Adrenal gland (tissue), 12 donors: ENCODE measurements around the gene LAMB4. TPM values are rescaled to one million over a fixed set of nuclear protein-coding genes. Genes with fewer than 3 reads are reported as not detected.
"Not testable (repeated sequence)": the region's sequence is repeated elsewhere in the genome, so short reads cannot be mapped to it uniquely, and the experiment has no call there.

Experiments used
- DNase-seq, 7 donors: peaks; one replicate each; pipeline ENCODE4 v3.0.0-alpha.2; 2019 to 2020
- H3K27ac ChIP-seq, 5 donors: fragments of 200-600 bp; sonication (generic) in 4 of 5; 1 replicate in 3 of 5; 2 replicates in 2 of 5; pipeline versions ENCODE4 v1.5.1 to v1.8.0; 2016 to 2020; ENCODE audit warnings: mild to moderate bottlenecking in 1 of 5
- H3K27me3 ChIP-seq: fragments of 200-600 bp; 2 replicates; pipeline ENCODE4 v1.8.0; 2021
- H3K36me3 ChIP-seq, 2 donors: fragments of 200-600 bp; replicated peaks in 1 of 2; 1 replicate in 1 of 2; 2 replicates in 1 of 2; pipeline versions ENCODE4 v1.5.1 to v1.8.0; 2018 to 2022
- H3K4me1 ChIP-seq, 2 donors: fragments of 200-600 bp; replicated peaks in 1 of 2; 1 replicate in 1 of 2; 2 replicates in 1 of 2; pipeline versions ENCODE4 v1.5.1 to v1.8.0; 2018 to 2021
- H3K4me3 ChIP-seq, 4 donors: fragments of 200-600 bp; sonication (generic) in 3 of 4; one replicate each; pipeline ENCODE4 v1.5.1; 2016 to 2018
- H3K9me3 ChIP-seq, 3 donors: fragments of 200-600 bp; sonication (generic) in 1 of 3; replicated peaks in 1 of 3; 1 replicate in 2 of 3; 2 replicates in 1 of 3; pipeline versions ENCODE4 v1.5.1 to v1.8.0; 2016 to 2021
- CTCF ChIP-seq, 6 experiments: fragments of 450-650 bp in 4 of 6; fragments of 200-600 bp in 2 of 6; sonication (generic) in 1 of 6; IDR thresholded peaks; 1 replicate in 5 of 6; 2 replicates in 1 of 6; pipeline versions ENCODE4 v1.5.1 to v1.8.0; 2016 to 2021; ENCODE audit warnings: antibody characterized with exemption in 6 of 6, mild to moderate bottlenecking in 2 of 6, moderate library complexity in 1 of 6
- POLR2A ChIP-seq, 2 donors: fragments of 450-650 bp; IDR thresholded peaks; one replicate each; pipeline ENCODE4 v1.6.1; 2017; ENCODE audit warnings: antibody characterized with exemption in 2 of 2, mild to moderate bottlenecking in 2 of 2, moderate library complexity in 1 of 2
- WGBS, 4 donors: extraction: QIAGEN DNeasy Blood & Tissue Kit in 2 of 4; methylation state at CpG; one replicate each; pipeline versions ENCODE4 v1.1.5 to v1.1.7; 2013 to 2017; 5-methylcytosine and 5-hydroxymethylcytosine counted together
- intact Hi-C, 2 donors: fragments of 100-400 bp; cut with DNase I; formaldehyde crosslinking; loops; one replicate each; pipeline versions ENCODE4 v1.14.1 to v1.15.0; 2022 to 2023
- polyA plus RNA-seq, 3 donors: library from polyadenylated mRNA; stranded (reverse); fragments of 200-250 nt in 2 of 3; fragments of 350-450 nt in 1 of 3; fragmentation: Illumina TruSeq in 1 of 3; extraction: RNeasy Lipid Tissue Mini Kit (QIAGEN cat#74804) in 1 of 3; gene quantifications; one replicate each; pipeline ENCODE4 v1.2.3, GENCODE V29; 2013 to 2014
- total RNA-seq, 9 donors: library from RNA; depleted of rRNA in 4 of 9; stranded (reverse); fragments of >200 nt in 4 of 9; fragments of 120-200 nt in 1 of 9; fragmentation: NEBNext Ultra II Directional in 1 of 9; extraction: Animal tissue kit (Norgen Biotek cat#: 25700) in 1 of 9; gene quantifications; one replicate each; pipeline versions ENCODE4 v1.1.0 to v1.2.4, GENCODE V29; 2013 to 2023
- donor health status: healthy with polysubstance abuse.
- donor health status: Bipolar disorder and iron deficiency.
- donor health status: DM: yes; HTN: yes; CAD: no.
- donor health status: DM: no; HTN: no; CAD: no.
- donor health status: DM: no; HTN: no; CAD: no.
- donor health status: DM: yes; HTN: yes; CAD: no.

The LAMB4 gene
- total and polyA plus RNA-seq, 12 donors = 0.12 to 1.0 (median 0.27) TPM; not detected in 5

GRCh38 chr7:108037741-108038140, 92.4 kb downstream of the LAMB4 start:
- H3K4me3 ChIP-seq = no peak overlapping the region
- no peaks in the 10 kb centered on the region for H3K36me3 ChIP-seq
- H3K27ac ChIP-seq = no peak overlapping the region
- no peaks in the 10 kb centered on the region for H3K4me1 ChIP-seq
- H3K27me3 ChIP-seq = no peaks in the 10 kb centered on the region
- TF ChIP-seq CTCF (IDR thresholded peaks at IDR 0.05) (no peak), POLR2A (IDR thresholded peaks at IDR 0.05) (no peak)
- no peaks in the 10 kb centered on the region for H3K9me3 ChIP-seq
- 87 to 98% (median 87%) methylated on average over 1 of the region's 1 CpG for WGBS, 4 donors
- intact Hi-C loops = no loop called here
- no peak for DNase-seq

DNA sequence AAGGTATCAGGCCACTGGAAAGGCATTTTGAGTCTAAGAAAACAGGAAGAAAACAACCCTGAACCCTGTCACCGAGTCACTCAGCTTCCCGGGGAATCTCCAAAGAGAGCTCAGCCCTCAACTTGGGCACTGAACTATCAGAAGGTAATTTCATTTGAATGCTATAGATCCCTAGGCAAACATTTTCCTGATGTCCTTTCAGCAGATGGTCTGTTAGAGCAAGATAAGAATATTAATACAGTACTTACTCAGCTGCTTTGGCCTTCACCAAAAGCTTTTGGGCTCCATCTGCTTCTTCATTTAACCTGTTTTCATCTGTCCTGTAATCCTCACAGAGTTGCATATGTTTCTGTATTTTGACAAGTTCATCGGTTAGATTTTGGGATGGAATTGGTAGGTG, 93.0 kb downstream of the LAMB4 start:
- no peak overlapping the region for H3K4me3 ChIP-seq
- H3K27ac ChIP-seq = no peak overlapping the region
- no peaks in the 10 kb centered on the region for H3K9me3 ChIP-seq
- H3K36me3 ChIP-seq = no peaks in the 10 kb centered on the region
- intact Hi-C loops = no loop called here
- no peak for DNase-seq
- 67 to 88% (median 69%) methylated on average over 3 of the region's 3 CpGs for WGBS, 4 donors
- TF ChIP-seq POLR2A (IDR thresholded peaks at IDR 0.05) (no peak), CTCF (IDR thresholded peaks at IDR 0.05) (no peak)
- H3K27me3 ChIP-seq = no peaks in the 10 kb centered on the region
- no peaks in the 10 kb centered on the region for H3K4me1 ChIP-seq

GRCh38 chr7:108034586-108034985, 95.6 kb downstream of the LAMB4 start:
- H3K36me3 ChIP-seq = no peaks in the 10 kb centered on the region
- H3K4me1 ChIP-seq = no peaks in the 10 kb centered on the region
- no peaks in the 10 kb centered on the region for H3K9me3 ChIP-seq
- TF ChIP-seq CTCF (IDR thresholded peaks at IDR 0.05) = no peak
- no peak for TF ChIP-seq POLR2A (IDR thresholded peaks at IDR 0.05)
- no peak for DNase-seq
- H3K4me3 ChIP-seq = no peak overlapping the region
- no peaks in the 10 kb centered on the region for H3K27me3 ChIP-seq
- 57 to 65% (median 64%) methylated on average over 2 of the region's 2 CpGs for WGBS, 4 donors
- no peak overlapping the region for H3K27ac ChIP-seq
- intact Hi-C loops = no loop called here

GRCh38 chr7:108033776-108034497, 96.2 kb downstream of the LAMB4 start:
- no peaks in the 10 kb centered on the region for H3K9me3 ChIP-seq
- no peak for TF ChIP-seq POLR2A (IDR thresholded peaks at IDR 0.05)
- TF ChIP-seq CTCF (IDR thresholded peaks at IDR 0.05) = no peak
- no peaks in the 10 kb centered on the region for H3K36me3 ChIP-seq
- no peak for DNase-seq
- no peak overlapping the region for H3K4me3 ChIP-seq
- no peaks in the 10 kb centered on the region for H3K4me1 ChIP-seq
- H3K27me3 ChIP-seq = no peaks in the 10 kb centered on the region
- whole genome bisulfite sequencing, 4 donors = 82 to 87% (median 84%) methylated on average over 5 of the region's 5 CpGs
- no peak overlapping the region for H3K27ac ChIP-seq
- intact Hi-C loops = no loop called here

DNA sequence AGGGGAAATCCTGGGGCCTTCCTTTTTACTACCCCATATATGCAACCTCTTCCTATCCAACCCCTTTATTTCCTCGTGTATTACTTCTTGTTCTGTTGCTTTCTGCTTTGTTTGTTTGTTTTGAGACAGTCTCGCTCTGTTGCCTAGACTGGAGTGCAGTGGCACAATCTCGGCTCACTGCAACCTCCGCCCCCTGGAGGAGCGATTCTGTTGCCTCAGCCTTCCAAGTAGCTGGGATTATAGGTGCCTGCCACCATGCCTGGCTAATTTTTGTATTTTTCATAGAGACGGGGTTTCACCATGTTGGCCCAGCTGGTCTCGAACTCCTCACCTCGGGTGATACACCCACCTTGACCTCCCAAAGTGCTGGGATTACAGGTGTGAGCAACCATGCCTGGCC, 96.9 kb downstream of the LAMB4 start:
- H3K9me3 ChIP-seq, H3K4me3 ChIP-seq, H3K27ac ChIP-seq, H3K36me3 ChIP-seq, H3K4me1 ChIP-seq, intact Hi-C loops, H3K27me3 ChIP-seq, DNase-seq: not testable (repeated sequence)
- WGBS, 4 donors = 87 to 92% (median 90%) methylated on average over 8 of the region's 8 CpGs
